ENCODE measurements around the gene HOXA1.

The HOXA1 gene

GRCh38 chr7:27104341-27105058 is 8.7 kb upstream of the HOXA1 start:
- DNase-seq = no peak

- peak in 2 of 4 experiments; percentile 15 to 22 for DNase-seq
Observed at GRCh38 chr7:27103489-27104226, 7.9 kb upstream of the HOXA1 start.

GRCh38 chr7:27102581-27103442 is 7.0 kb upstream of the HOXA1 start, which contains the start of gene HOXA2:
Gene HOXA2 (minus strand): TSS chr7:27102683. CDS start chr7:27102500, 183 bp downstream.
- DNase-seq = no peak

- peak in 1 of 4 experiments; percentile 29 for DNase-seq
Observed at GRCh38 chr7:27101957-27102580, 6.3 kb upstream of the HOXA1 start.

- peak in 1 of 4 experiments; percentile 15 for DNase-seq
Observed at GRCh38 chr7:27101171-27101956, 5.6 kb upstream of the HOXA1 start.

GRCh38 chr7:27100694-27101170 is 4.9 kb upstream of the HOXA1 start:
- DNase-seq = no peak

GRCh38 chr7:27099453-27100370 is 3.9 kb upstream of the HOXA1 start:
- DNase-seq = no peak

- DNase-seq = peak in 1 of 4 experiments; percentile 12
Observed at GRCh38 chr7:27098578-27099451, 3.0 kb upstream of the HOXA1 start.

GRCh38 chr7:27097686-27098577 is 2.1 kb upstream of the HOXA1 start:
- DNase-seq = peak in 1 of 4 experiments; percentile 54

- DNase-seq = peak; percentile 82 to 94 (median 92)
Observed at GRCh38 chr7:27096768-27097514, 1.1 kb upstream of the HOXA1 start.

GRCh38 chr7:27095050-27095896 is 527 bp downstream of the HOXA1 start:
- DNase-seq = peak in 1 of 4 experiments; percentile 23

GRCh38 chr7:27094304-27095049 is 1.3 kb downstream of the HOXA1 start:
- DNase-seq = no peak

- DNase-seq = no peak
Observed at GRCh38 chr7:27093184-27093895, 2.5 kb downstream of the HOXA1 start.

- DNase-seq = no peak
Observed at GRCh38 chr7:27092819-27093110, 3.0 kb downstream of the HOXA1 start.
